ENCODE results near the gene ALG1.

GRCh38 chr16:5036228-5037156 is 35.2 kb upstream of the ALG1 start:
- TF ChIP-seq CTCF (conservative IDR thresholded peaks at IDR 0.05) (no peak), ZFX (IDR thresholded peaks at IDR 0.05) (no peak)
